ENCODE measurements around the gene ALPL. TPM values are rescaled to one million over a fixed set of nuclear protein-coding genes. Genes with fewer than 3 reads are reported as not detected.
"Not testable (repeated sequence)": the region's sequence is repeated elsewhere in the genome, so short reads cannot be mapped to it uniquely, and the experiment has no call there.

ALPL gene
- 0.81 TPM for total RNA-seq

- DNase-seq (ENCODE audit: low read depth in 2 of 3, low spot score in 2 of 3): no peak
These were observed at the start of gene ALPL for GRCh38 chr1:21509351-21510112. ALPL (plus strand) TSS chr1:21509423; CDS start chr1:21554082, 44,659 bp downstream.

- DNase-seq (ENCODE audit: low read depth in 2 of 3, low spot score in 2 of 3): not testable (repeated sequence)
These were observed 44.1 kb upstream of the ALPL start for GRCh38 chr1:21465127-21465526.

- not testable (repeated sequence) for DNase-seq (ENCODE audit: low read depth in 2 of 3, low spot score in 2 of 3)
These were observed 41.3 kb upstream of the ALPL start for GRCh38 chr1:21467946-21468345.

- DNase-seq (ENCODE audit: low read depth in 2 of 3, low spot score in 2 of 3): peak in 2 of 3 donors; percentile 62 to 77
These were observed 40.6 kb upstream of the ALPL start for GRCh38 chr1:21468599-21468998.

- no peak for DNase-seq (ENCODE audit: low read depth in 2 of 3, low spot score in 2 of 3)
These were observed 39.6 kb upstream of the ALPL start for GRCh38 chr1:21469581-21469980.

GRCh38 chr1:21472861-21473260 lies 36.4 kb upstream of the ALPL start:
- no peak for DNase-seq (ENCODE audit: low read depth in 2 of 3, low spot score in 2 of 3)

- DNase-seq (ENCODE audit: low read depth in 2 of 3, low spot score in 2 of 3): no peak
These were observed 30.9 kb upstream of the ALPL start for GRCh38 chr1:21478356-21478755.

- DNase-seq (ENCODE audit: low read depth in 2 of 3, low spot score in 2 of 3): not testable (repeated sequence)
These were observed 25.3 kb upstream of the ALPL start for GRCh38 chr1:21483881-21484280.

GRCh38 chr1:21489146-21489545 lies 20.1 kb upstream of the ALPL start:
- no peak for DNase-seq (ENCODE audit: low read depth in 2 of 3, low spot score in 2 of 3)

GRCh38 chr1:21490774-21491487 lies 18.3 kb upstream of the ALPL start:
- DNase-seq (ENCODE audit: low read depth in 2 of 3, low spot score in 2 of 3): peak in 1 of 3 donors; percentile 54

- no peak for DNase-seq (ENCODE audit: low read depth in 2 of 3, low spot score in 2 of 3)
These were observed 17.5 kb upstream of the ALPL start for GRCh38 chr1:21491488-21492355.

GRCh38 chr1:21492356-21492625 lies 16.9 kb upstream of the ALPL start:
- no peak for DNase-seq (ENCODE audit: low read depth in 2 of 3, low spot score in 2 of 3)

GRCh38 chr1:21494196-21494595 lies 15.0 kb upstream of the ALPL start:
- no peak for DNase-seq (ENCODE audit: low read depth in 2 of 3, low spot score in 2 of 3)

GRCh38 chr1:21495225-21495820 lies 13.9 kb upstream of the ALPL start:
- no peak for DNase-seq (ENCODE audit: low read depth in 2 of 3, low spot score in 2 of 3)

- DNase-seq (ENCODE audit: low read depth in 2 of 3, low spot score in 2 of 3): no peak
These were observed 13.2 kb upstream of the ALPL start for GRCh38 chr1:21496063-21496462.

- DNase-seq (ENCODE audit: low read depth in 2 of 3, low spot score in 2 of 3): no peak
These were observed 12.3 kb upstream of the ALPL start for GRCh38 chr1:21496886-21497285.

- no peak for DNase-seq (ENCODE audit: low read depth in 2 of 3, low spot score in 2 of 3)
These were observed 11.7 kb upstream of the ALPL start for GRCh38 chr1:21497466-21498061.

GRCh38 chr1:21499283-21499950 lies 9.8 kb upstream of the ALPL start:
- no peak for DNase-seq (ENCODE audit: low read depth in 2 of 3, low spot score in 2 of 3)

- DNase-seq (ENCODE audit: low read depth in 2 of 3, low spot score in 2 of 3): no peak
These were observed 5.4 kb upstream of the ALPL start for GRCh38 chr1:21503706-21504377.

Data from hematopoietic multipotent progenitor cell (in vitro differentiated cells).